Activated naive CD8-positive, alpha-beta T cell treated with anti-CD3 and anti-CD28 coated beads, Interleukin-2, amount 10 ng/mL, durations not matched to agents 7 days and 5 days (primary cell): ENCODE data around the gene PCBP3. TPM values are rescaled to one million over a fixed set of nuclear protein-coding genes. Genes with fewer than 3 reads are reported as not detected.

Experiments used
- ATAC-seq: fragments of 150-1000 bp; cut with Tn5 transposase; one replicate; pipeline ENCODE4 v1.10.0; 2021; ENCODE audit warnings: low read depth, moderate library complexity
- POLR2A ChIA-PET: fragments of 350-600 bp; sonication (Branson Sonifier 250); formaldehyde crosslinking; loops from one replicate; lab custom pipeline; 2021; ENCODE audit warnings: antibody characterized with exemption; lab: Charles Lee
- DNase-seq: peaks from one replicate; pipeline ENCODE4 v3.0.0; 2021
- H3K27ac Mint-ChIP-seq: one replicate; pipeline ENCODE4 v1.8.0; 2022; ENCODE audit warnings: mild to moderate bottlenecking, mixed read lengths
- H3K27me3 Mint-ChIP-seq: one replicate; pipeline ENCODE4 v1.8.0; 2022; ENCODE audit warnings: mild to moderate bottlenecking, moderate library complexity, mixed read lengths
- H3K36me3 Mint-ChIP-seq: one replicate; pipeline ENCODE4 v1.8.0; 2021; ENCODE audit warnings: mild to moderate bottlenecking, mixed read lengths
- H3K4me1 Mint-ChIP-seq: one replicate; pipeline ENCODE4 v1.8.0; 2021; ENCODE audit warnings: mixed read lengths
- H3K4me3 Mint-ChIP-seq: one replicate; pipeline ENCODE4 v1.8.0; 2022; ENCODE audit warnings: mild to moderate bottlenecking, moderate library complexity, mixed read lengths
- H3K9me3 Mint-ChIP-seq: one replicate; pipeline ENCODE4 v1.8.0; 2021; ENCODE audit warnings: mixed read lengths
- total RNA-seq, 2 experiments: library from RNA; stranded (reverse); gene quantifications; one replicate each; pipeline ENCODE4 v1.2.3, GENCODE V29; 2021

The PCBP3 gene
- total RNA-seq, 2 experiments from 2014 or later: 1.2 TPM; not detected in 1

GRCh38 chr21:45774291-45774690 lies 130.8 kb downstream of the PCBP3 start:
- POLR2A ChIA-PET: no interaction called here

GRCh38 chr21:45776971-45777370 lies 133.4 kb downstream of the PCBP3 start:
- DNase-seq (no peak), ATAC-seq (no peak)
- peaks cover 30% of the 10 kb centered on the region for H3K27me3 Mint-ChIP-seq
- H3K36me3 Mint-ChIP-seq: peaks cover 4% of the 10 kb centered on the region
- peaks cover 11% of the 10 kb centered on the region for H3K9me3 Mint-ChIP-seq
- POLR2A ChIA-PET: interaction anchor here (0.6 kb wide), 1 partner anchor 512 kb away, joined by 3 read pairs; no protein-coding TSS in a partner anchor
- H3K27ac Mint-ChIP-seq: no peak overlapping the region
- H3K4me3 Mint-ChIP-seq: no peak overlapping the region
- H3K4me1 Mint-ChIP-seq: no peaks in the 10 kb centered on the region

More at GRCh38 chr21:45774291-45774690, 130.8 kb downstream of the PCBP3 start:
- no peaks in the 10 kb centered on the region for H3K4me1 Mint-ChIP-seq
- H3K27me3 Mint-ChIP-seq: peaks cover 31% of the 10 kb centered on the region
- H3K36me3 Mint-ChIP-seq: peaks cover 4% of the 10 kb centered on the region
- DNase-seq (no peak), ATAC-seq (no peak)
- no peak overlapping the region for H3K27ac Mint-ChIP-seq
- H3K9me3 Mint-ChIP-seq: peaks cover 12% of the 10 kb centered on the region
- no peak overlapping the region for H3K4me3 Mint-ChIP-seq

- Mint-ChIP-seq H3K27me3 (peaks cover 34% of the 10 kb centered on the region), H3K27ac (no peak overlapping the region), H3K4me3 (no peak overlapping the region), H3K36me3 (peaks cover 4% of the 10 kb centered on the region), H3K4me1 (no peaks in the 10 kb centered on the region), H3K9me3 (peaks cover 8% of the 10 kb centered on the region)
- ATAC-seq: no peak
- POLR2A ChIA-PET: no interaction called here
- no peak for DNase-seq
These were observed 135.2 kb downstream of the PCBP3 start for GRCh38 chr21:45778686-45779085.

- Mint-ChIP-seq H3K27me3 (peaks cover 31% of the 10 kb centered on the region), H3K36me3 (peaks cover 4% of the 10 kb centered on the region), H3K4me1 (no peaks in the 10 kb centered on the region), H3K9me3 (peaks cover 8% of the 10 kb centered on the region), H3K27ac (no peak overlapping the region), H3K4me3 (no peak overlapping the region)
- no peak for DNase-seq
- POLR2A ChIA-PET: no interaction called here
- ATAC-seq: no peak
These were observed 135.7 kb downstream of the PCBP3 start for GRCh38 chr21:45779226-45779625.

- Mint-ChIP-seq H3K4me3 (no peak overlapping the region), H3K4me1 (no peaks in the 10 kb centered on the region), H3K36me3 (peaks cover 4% of the 10 kb centered on the region), H3K9me3 (peaks cover 8% of the 10 kb centered on the region), H3K27ac (no peak overlapping the region), H3K27me3 (peaks cover 22% of the 10 kb centered on the region)
- no peak for DNase-seq
- ATAC-seq: no peak
- POLR2A ChIA-PET: no interaction called here
These were observed 137.1 kb downstream of the PCBP3 start for GRCh38 chr21:45780647-45781046.

- ATAC-seq (no peak), DNase-seq (no peak)
- H3K9me3 Mint-ChIP-seq: peaks cover 8% of the 10 kb centered on the region
- no peak overlapping the region for H3K27ac Mint-ChIP-seq
- H3K4me1 Mint-ChIP-seq: no peaks in the 10 kb centered on the region
- POLR2A ChIA-PET: no interaction called here
- peaks cover 15% of the 10 kb centered on the region for H3K27me3 Mint-ChIP-seq
- H3K4me3 Mint-ChIP-seq: no peak overlapping the region
- peaks cover 4% of the 10 kb centered on the region for H3K36me3 Mint-ChIP-seq
These were observed 138.2 kb downstream of the PCBP3 start for GRCh38 chr21:45781741-45782140.

- no peaks in the 10 kb centered on the region for H3K9me3 Mint-ChIP-seq
- DNase-seq: no peak
- POLR2A ChIA-PET: no interaction called here
- no peak overlapping the region for H3K27ac Mint-ChIP-seq
- no peaks in the 10 kb centered on the region for H3K4me1 Mint-ChIP-seq
- no peaks in the 10 kb centered on the region for H3K36me3 Mint-ChIP-seq
- no peak overlapping the region for H3K4me3 Mint-ChIP-seq
- ATAC-seq: no peak
- peaks cover 6% of the 10 kb centered on the region for H3K27me3 Mint-ChIP-seq
These were observed 143.1 kb downstream of the PCBP3 start for GRCh38 chr21:45786660-45787059.

- no peak overlapping the region for H3K4me3 Mint-ChIP-seq
- H3K4me1 Mint-ChIP-seq: no peaks in the 10 kb centered on the region
- H3K9me3 Mint-ChIP-seq: no peaks in the 10 kb centered on the region
- DNase-seq (no peak), ATAC-seq (no peak)
- POLR2A ChIA-PET: no interaction called here
- no peaks in the 10 kb centered on the region for H3K36me3 Mint-ChIP-seq
- H3K27me3 Mint-ChIP-seq: peaks cover 6% of the 10 kb centered on the region
- no peak overlapping the region for H3K27ac Mint-ChIP-seq
These were observed 143.8 kb downstream of the PCBP3 start for GRCh38 chr21:45787371-45787770.

GRCh38 chr21:45788198-45788597 lies 144.7 kb downstream of the PCBP3 start:
- no peak for DNase-seq
- no peak for ATAC-seq
- H3K4me3 Mint-ChIP-seq: no peak overlapping the region
- no peaks in the 10 kb centered on the region for H3K4me1 Mint-ChIP-seq
- POLR2A ChIA-PET: no interaction called here
- no peak overlapping the region for H3K27ac Mint-ChIP-seq
- no peaks in the 10 kb centered on the region for H3K36me3 Mint-ChIP-seq
- H3K27me3 Mint-ChIP-seq: peaks cover 3% of the 10 kb centered on the region
- H3K9me3 Mint-ChIP-seq: no peaks in the 10 kb centered on the region

- no peak for ATAC-seq
- no peaks in the 10 kb centered on the region for H3K27me3 Mint-ChIP-seq
- no peaks in the 10 kb centered on the region for H3K4me1 Mint-ChIP-seq
- no peak overlapping the region for H3K27ac Mint-ChIP-seq
- no peak overlapping the region for H3K4me3 Mint-ChIP-seq
- H3K9me3 Mint-ChIP-seq: no peaks in the 10 kb centered on the region
- no peak for DNase-seq
- POLR2A ChIA-PET: no interaction called here
- H3K36me3 Mint-ChIP-seq: no peaks in the 10 kb centered on the region
These were observed 145.3 kb downstream of the PCBP3 start for GRCh38 chr21:45788637-45789506.

GRCh38 chr21:45790427-45790826 lies 146.9 kb downstream of the PCBP3 start:
- Mint-ChIP-seq H3K27me3 (no peaks in the 10 kb centered on the region), H3K27ac (no peak overlapping the region), H3K4me1 (no peaks in the 10 kb centered on the region), H3K9me3 (no peaks in the 10 kb centered on the region), H3K36me3 (no peaks in the 10 kb centered on the region), H3K4me3 (no peak overlapping the region)
- POLR2A ChIA-PET: no interaction called here
- DNase-seq (no peak), ATAC-seq (no peak)

- DNase-seq (no peak), ATAC-seq (no peak)
- no peaks in the 10 kb centered on the region for H3K36me3 Mint-ChIP-seq
- no peaks in the 10 kb centered on the region for H3K27me3 Mint-ChIP-seq
- H3K27ac Mint-ChIP-seq: no peak overlapping the region
- POLR2A ChIA-PET: no interaction called here
- H3K9me3 Mint-ChIP-seq: no peaks in the 10 kb centered on the region
- H3K4me3 Mint-ChIP-seq: no peak overlapping the region
- no peaks in the 10 kb centered on the region for H3K4me1 Mint-ChIP-seq
These were observed 148.3 kb downstream of the PCBP3 start for GRCh38 chr21:45791562-45792418.

- ATAC-seq (no peak), DNase-seq (no peak)
- Mint-ChIP-seq H3K27me3 (no peaks in the 10 kb centered on the region), H3K4me3 (no peak overlapping the region), H3K27ac (no peak overlapping the region), H3K4me1 (no peaks in the 10 kb centered on the region), H3K9me3 (no peaks in the 10 kb centered on the region), H3K36me3 (no peaks in the 10 kb centered on the region)
- POLR2A ChIA-PET: no interaction called here
These were observed 149.3 kb downstream of the PCBP3 start for GRCh38 chr21:45792682-45793383.
